DND-41 (cell line): ENCODE measurements around the gene GTF2H2.
"Not testable (repeated sequence)": the region's sequence is repeated elsewhere in the genome, so short reads cannot be mapped to it uniquely, and the experiment has no call there.

Source experiments
- CTCF ChIP-seq: IDR thresholded peaks from 2 replicates; pipeline ENCODE4 v1.5.1; 2012; ENCODE audit warnings: borderline replicate concordance, low read length, moderate library complexity, mild to moderate bottlenecking; ENCODE audit not compliant: poor library complexity, severe bottlenecking; ENCODE audit errors: extremely low read depth
- EZH2 ChIP-seq: IDR thresholded peaks from 3 replicates; pipeline ENCODE4 v1.6.1; 2012; ENCODE audit warnings: borderline replicate concordance, low read depth, mild to moderate bottlenecking, moderate library complexity, low read length, inconsistent platforms; ENCODE audit not compliant: severe bottlenecking

- not testable (repeated sequence) for TF ChIP-seq CTCF, EZH2
These were observed 42.1 kb downstream of the GTF2H2 start, which contains the start of gene NAIP for GRCh38 chr5:71025289-71025953.
